Measurements from ENCODE around the gene CCDC116.

Gene CCDC116

DNA sequence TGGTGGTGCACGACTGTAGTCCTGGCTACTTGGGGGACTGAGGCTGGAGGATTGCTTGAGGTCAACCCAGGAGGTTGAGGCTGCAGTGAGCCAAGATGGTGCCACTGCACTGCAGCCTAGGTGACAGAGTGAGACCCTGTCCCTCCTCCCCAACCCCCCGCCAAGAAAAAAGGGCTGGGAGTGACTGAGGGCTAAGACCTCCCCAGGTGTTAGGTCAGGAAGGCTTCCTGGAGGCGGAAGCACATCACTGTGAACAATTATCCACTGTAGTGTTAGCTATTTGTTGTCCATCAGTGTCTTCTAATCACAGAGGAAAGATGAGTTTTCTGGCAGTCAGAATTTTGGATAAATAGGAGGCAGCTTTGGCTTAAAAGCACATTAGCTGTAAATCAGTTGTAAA is 11.5 kb upstream of the CCDC116 start:
- in situ Hi-C loops (cut with HindIII; ENCODE audit: low pct_unique_long_range_greater_than_20kb, low sequenced_read_pairs) = no loop called here
- no peak for TF ChIP-seq JUND (IDR thresholded peaks at IDR 0.05; ENCODE audit: low read depth)
- no peak for DNase-seq (ENCODE audit: low read depth in 1 of 2, low spot score in 1 of 2)

DNA sequence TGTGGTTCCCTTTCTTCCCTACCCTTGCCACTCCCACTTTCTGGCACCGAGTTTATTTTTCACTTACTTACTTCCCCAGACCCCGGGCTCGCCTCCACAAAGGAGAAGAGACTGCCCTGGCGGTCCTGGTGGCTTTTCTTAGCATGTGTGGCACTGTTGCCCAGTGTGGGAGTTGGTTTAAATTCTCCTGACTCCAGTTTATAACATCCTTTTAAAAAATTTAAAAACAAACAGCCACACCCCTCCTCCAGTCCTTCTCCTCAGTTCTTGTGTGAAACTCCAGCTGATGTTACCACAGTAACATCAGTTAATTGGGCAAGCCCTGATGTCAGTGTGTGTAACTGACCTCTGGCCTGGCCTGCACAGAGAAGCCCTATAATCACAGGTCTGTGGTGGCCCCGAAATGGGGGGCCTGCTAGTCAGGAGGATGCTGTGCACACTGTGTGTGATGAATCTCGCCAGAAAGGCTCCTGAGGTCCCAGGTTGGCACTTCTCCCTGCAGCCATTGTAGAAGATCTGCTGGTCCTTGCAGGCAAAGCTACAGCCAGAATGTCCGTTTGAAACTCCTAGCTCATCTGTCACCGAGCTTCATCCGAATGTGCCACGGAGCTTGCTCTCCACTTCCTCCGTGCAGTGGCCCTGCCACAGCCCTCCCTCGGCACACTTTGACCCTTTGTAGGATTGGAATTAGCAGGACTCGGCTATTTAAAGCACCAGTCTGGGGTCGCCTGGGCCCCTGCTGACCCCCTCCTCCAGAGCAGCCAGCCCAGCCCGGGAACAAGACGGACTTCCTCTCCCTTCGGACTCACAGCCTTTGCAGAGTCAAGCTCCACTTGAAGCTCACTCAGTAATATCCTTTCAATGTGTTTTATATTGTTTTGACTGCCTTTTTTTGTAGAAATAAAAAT is 10.3 kb upstream of the CCDC116 start:
- TF ChIP-seq JUND (IDR thresholded peaks at IDR 0.05; ENCODE audit: low read depth) = no peak
- in situ Hi-C loops (cut with HindIII; ENCODE audit: low pct_unique_long_range_greater_than_20kb, low sequenced_read_pairs) = no loop called here
- no peak for DNase-seq (ENCODE audit: low read depth in 1 of 2, low spot score in 1 of 2)

DNA sequence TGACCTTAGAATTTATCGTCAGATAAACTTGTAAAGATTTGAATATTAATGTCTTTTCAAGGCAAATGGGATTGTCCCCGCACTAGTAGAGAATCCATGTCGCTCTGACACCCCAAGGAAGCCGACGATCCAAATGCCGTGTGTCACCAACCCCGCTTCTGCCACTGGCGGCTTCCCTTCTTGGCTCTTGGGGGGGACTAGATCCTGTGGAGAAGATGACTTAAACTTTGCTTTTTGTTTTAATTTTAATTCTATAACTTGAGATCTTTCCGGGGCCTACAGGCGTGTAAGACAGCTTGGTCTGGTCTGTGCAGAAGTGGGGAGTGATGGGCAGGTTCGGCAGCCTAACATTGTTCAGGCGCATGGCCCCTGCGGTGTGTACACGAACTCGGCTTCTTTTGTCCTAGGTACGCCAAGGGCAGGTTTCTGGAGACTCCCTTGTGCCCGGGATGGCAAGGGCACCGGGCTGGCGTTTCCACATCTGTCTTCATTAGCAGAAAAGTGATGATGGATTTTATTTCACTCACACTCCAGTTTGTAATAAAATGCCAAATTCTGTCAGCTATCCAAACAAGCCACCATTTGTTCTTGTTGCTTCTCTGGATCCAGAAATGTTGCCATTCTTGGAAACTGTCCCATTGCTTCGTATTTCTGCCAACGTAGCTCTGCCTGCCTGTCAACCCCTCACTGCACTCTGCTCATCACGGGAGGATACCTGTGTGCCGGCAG is 9.5 kb upstream of the CCDC116 start:
- no peak for DNase-seq (ENCODE audit: low read depth in 1 of 2, low spot score in 1 of 2)
- in situ Hi-C loops (cut with HindIII; ENCODE audit: low pct_unique_long_range_greater_than_20kb, low sequenced_read_pairs) = no loop called here
- no peak for TF ChIP-seq JUND (IDR thresholded peaks at IDR 0.05; ENCODE audit: low read depth)

DNA sequence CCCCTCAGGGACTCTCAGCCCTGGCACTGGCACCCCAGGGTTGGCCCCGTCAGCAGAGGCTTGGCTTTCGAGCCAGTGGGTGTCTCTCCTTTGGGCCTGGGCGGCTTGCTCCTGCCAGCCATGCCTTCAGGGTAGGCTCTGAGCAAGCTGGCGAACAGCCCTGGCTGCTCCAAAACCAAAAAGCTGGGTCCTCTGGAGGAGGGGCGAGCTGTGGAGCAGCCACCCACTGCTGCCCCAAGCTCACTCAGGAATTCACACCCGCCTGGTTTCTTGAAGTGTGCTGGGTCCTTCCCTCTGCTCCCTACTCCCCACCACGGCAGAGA is 9.0 kb upstream of the CCDC116 start:
- no peak for TF ChIP-seq JUND (IDR thresholded peaks at IDR 0.05; ENCODE audit: low read depth)
- DNase-seq (ENCODE audit: low read depth in 1 of 2, low spot score in 1 of 2) = no peak
- in situ Hi-C loops (cut with HindIII; ENCODE audit: low pct_unique_long_range_greater_than_20kb, low sequenced_read_pairs) = no loop called here

DNA sequence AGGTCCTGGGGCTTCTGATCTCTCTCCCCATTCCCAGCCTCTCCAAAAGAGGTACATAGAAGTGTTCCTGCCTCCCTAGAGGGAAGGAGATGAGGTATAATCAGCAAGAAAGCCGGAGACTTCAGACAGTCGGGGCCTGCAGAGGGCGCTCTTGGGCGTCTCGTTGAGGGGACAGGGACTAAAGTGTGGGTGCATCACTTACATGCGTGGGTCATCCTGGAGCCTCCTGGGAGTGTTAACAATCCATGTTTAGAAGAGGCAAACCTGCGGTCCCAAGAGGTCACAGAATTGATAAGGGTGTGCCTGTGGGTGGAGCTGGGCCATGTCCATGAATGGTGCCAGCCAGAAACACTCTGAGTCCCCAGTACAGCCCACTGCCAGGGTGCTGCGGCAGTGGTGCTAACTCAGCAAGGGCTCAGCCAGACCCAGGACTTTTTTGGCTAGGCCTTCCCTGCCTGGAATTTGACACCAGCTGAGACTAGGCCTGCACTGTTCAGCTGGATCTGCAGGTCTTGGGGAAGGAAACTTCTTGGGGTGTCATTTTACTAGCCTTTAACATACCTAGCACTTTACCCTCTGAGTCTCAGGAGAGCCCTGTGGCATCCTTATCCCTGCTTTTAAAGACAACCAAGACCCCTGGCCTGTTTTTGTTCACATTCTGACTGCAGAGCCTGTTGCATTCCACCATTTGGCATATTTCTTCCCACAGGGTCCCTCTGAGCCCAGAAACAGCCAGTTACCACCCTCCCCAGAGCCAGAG is 8.3 kb upstream of the CCDC116 start:
- in situ Hi-C loops (cut with HindIII; ENCODE audit: low pct_unique_long_range_greater_than_20kb, low sequenced_read_pairs) = no loop called here
- TF ChIP-seq JUND (IDR thresholded peaks at IDR 0.05; ENCODE audit: low read depth) = no peak
- peak; percentile 21 to 77 for DNase-seq (ENCODE audit: low read depth in 1 of 2, low spot score in 1 of 2)

DNA sequence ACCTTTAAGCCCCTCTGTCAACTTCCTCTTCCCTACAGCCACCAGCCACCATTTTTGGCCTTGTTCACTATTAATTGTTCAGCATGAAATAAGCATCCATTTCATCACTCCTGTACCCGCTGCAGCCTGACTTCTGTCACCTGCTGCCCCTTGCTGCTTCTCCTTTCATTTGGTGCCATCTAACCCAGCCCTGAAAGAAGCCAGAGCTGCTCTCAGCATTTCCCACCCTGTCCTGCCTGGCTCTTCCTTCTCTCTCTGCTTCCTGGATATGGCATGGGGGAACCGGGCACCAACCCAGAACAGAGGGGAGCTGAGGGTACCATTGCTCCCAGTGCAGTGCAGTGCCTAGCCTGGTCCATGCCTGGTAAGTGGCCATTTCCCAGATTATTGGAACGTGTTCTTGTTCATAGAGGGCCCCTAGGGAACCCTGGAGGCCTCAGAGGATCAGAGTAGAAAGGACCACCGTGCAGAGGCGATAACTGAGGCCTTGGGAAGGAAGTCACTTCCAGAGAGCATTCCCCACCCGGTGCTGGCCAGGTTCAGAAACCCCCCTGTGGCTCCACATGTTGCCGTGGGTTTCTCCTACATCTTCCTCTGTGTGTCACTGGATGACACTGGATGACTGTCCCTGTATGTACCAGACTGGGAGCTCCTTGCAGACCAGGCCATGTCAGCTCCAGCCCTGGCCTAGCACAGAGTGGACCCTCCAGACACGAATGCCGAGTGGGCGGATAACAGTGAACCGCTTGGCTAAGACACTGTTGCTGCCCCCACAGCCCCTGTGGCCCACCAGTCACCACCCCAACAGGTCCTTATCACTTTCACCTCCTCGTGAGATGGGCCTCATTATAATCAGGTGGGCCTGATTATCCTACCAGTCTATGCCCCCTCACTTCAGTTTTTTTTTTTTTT is 7.4 kb upstream of the CCDC116 start:
- no peak for TF ChIP-seq JUND (IDR thresholded peaks at IDR 0.05; ENCODE audit: low read depth)
- no peak for DNase-seq (ENCODE audit: low read depth in 1 of 2, low spot score in 1 of 2)
- in situ Hi-C loops (cut with HindIII; ENCODE audit: low pct_unique_long_range_greater_than_20kb, low sequenced_read_pairs) = no loop called here

DNA sequence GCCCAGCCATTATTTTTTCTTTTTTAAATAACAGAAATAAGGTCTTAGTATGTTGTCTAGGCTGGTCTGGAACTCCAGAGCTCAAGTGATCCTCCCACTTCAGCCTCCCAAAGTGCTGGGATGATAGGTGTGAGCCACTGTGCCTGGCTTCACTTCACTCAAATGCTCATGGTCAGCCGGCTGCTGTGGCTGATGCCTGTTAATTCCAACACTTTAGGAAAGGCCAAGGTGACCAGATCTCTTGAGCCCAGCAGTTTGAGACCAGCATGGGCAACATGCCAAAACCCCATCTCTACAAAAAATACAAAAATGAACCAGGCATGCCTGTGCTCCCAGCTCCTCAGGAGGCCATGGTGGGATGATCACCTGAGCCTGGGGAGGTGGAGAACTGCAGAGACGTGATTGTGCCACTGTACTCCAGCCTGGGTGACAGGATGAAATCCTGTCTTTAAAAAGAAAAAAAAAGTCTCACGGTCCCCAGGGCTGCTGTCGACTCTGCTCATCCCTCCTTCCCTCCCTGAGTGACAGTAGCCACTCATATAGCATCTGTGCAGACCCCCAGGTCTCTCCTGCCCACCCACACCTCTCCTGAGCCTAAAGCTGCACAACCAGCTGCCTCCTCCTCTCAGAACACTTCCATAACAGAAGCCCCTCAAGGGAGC is 6.4 kb upstream of the CCDC116 start:
- in situ Hi-C loops (cut with HindIII; ENCODE audit: low pct_unique_long_range_greater_than_20kb, low sequenced_read_pairs) = no loop called here
- TF ChIP-seq JUND (IDR thresholded peaks at IDR 0.05; ENCODE audit: low read depth) = no peak

DNA sequence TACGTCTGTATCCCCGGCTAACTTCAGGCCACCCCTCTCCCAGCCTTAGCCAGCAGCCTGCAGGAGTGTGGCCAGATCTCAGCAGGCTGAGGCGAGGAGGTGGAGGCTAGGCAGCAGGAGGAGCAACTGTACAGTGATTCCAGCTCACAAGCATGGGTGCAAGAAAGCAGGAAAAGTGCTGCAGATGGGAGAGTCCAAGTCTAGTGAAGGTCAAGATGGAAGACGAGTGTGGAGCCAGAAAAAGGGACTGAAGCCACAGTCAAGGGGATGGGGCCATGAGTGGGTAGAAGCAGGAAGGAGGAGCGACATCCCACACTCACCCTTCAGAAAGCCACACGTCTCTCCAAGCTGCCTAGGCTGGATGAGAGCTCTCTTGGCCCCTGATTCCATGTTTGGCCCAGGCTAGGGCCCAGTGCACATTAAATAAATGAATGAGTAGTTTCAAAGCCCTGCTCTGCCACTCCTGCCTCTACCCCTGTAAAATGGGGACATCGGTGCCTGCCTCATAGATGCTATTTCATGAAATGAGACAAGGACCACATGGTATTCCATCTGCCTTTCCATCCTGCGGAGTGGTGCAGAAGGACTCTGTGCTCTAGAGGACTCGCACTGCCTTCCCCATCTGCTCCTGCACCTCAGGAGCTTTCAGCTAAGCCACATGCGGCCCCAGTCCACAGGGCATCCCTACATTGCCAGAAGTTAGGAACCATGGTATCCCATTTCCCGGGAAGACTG is 5.7 kb upstream of the CCDC116 start:
- in situ Hi-C loops (cut with HindIII; ENCODE audit: low pct_unique_long_range_greater_than_20kb, low sequenced_read_pairs) = no loop called here
- no peak for TF ChIP-seq JUND (IDR thresholded peaks at IDR 0.05; ENCODE audit: low read depth)
- DNase-seq (ENCODE audit: low read depth in 1 of 2, low spot score in 1 of 2) = no peak

More for the DNA sequence above, 6.4 kb upstream of the CCDC116 start:
- no peak for DNase-seq (ENCODE audit: low read depth in 1 of 2, low spot score in 1 of 2)

DNA sequence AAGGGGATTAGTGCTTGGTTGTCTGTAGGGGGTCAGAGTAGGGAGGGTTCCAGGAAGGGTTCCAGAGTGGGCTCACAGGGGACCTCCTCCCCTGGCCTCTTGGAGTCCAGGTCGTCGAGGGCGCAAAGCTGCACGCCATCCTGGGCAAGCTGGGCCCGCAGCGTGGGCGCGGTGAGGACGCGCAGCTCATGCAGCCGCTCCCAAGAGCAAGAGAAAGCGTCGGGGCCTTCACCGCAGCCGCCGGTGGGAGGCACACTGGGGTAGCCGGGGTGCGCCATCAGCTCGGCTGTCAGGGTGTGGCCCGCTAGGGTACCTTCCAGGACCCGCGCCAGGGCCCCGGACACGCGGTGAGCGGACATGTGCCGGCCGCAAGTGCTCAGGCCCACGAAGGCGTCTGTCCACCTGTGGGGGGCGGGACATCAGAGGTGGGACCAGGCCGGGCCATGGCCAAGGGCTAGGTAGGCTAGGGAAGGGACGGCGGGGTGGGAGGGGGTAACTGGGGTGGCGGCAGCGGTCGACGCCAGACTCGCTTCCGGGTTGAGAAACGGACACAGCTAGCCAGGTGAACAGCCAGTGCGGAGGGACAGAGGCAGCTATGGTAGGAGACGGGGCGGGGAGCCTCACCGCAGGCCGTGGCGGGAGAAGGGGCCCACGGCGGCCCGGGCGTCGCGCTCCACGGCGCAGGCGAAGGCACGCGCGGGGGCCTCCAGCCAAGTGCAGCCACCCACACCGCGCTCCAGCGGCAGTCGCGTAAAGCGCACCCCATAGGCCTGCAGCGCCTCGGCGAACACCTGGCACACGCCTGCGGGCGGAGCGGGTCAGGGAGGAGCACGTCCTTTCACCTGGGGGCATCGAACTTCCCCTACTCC is 3.9 kb upstream of the CCDC116 start:
- in situ Hi-C loops (cut with HindIII; ENCODE audit: low pct_unique_long_range_greater_than_20kb, low sequenced_read_pairs) = no loop called here
- no peak for TF ChIP-seq JUND (IDR thresholded peaks at IDR 0.05; ENCODE audit: low read depth)
- no peak for DNase-seq (ENCODE audit: low read depth in 1 of 2, low spot score in 1 of 2)
